Activated CD8-positive, alpha-beta memory T cell treated with anti-CD3 and anti-CD28 coated beads, Interleukin-2, amount 10 ng/mL, durations not matched to agents 7 days and 5 days (primary cell): ENCODE results near the gene AKT1S1. TPM values are rescaled to one million over a fixed set of nuclear protein-coding genes. Genes with fewer than 3 reads are reported as not detected.
"Not testable (repeated sequence)": the region's sequence is repeated elsewhere in the genome, so short reads cannot be mapped to it uniquely, and the experiment has no call there.

ENCODE experiments used
- ATAC-seq: fragments of 150-1000 bp; cut with Tn5 transposase; one replicate; pipeline ENCODE4 v1.10.0; 2021; ENCODE audit warnings: moderate library complexity
- CTCF ChIA-PET: fragments of 350-600 bp; sonication (Branson Sonifier 250); formaldehyde crosslinking; loops from one replicate; lab custom pipeline; 2021; ENCODE audit warnings: antibody characterized with exemption; lab: Charles Lee
- DNase-seq: peaks from one replicate; pipeline ENCODE4 v3.0.0-alpha.2; 2020
- H3K27ac Mint-ChIP-seq: one replicate; pipeline ENCODE4 v1.8.0; 2021; ENCODE audit warnings: mild to moderate bottlenecking, mixed read lengths
- H3K27me3 Mint-ChIP-seq: one replicate; pipeline ENCODE4 v1.8.0; 2021; ENCODE audit warnings: mixed read lengths
- H3K36me3 Mint-ChIP-seq: one replicate; pipeline ENCODE4 v1.8.0; 2021; ENCODE audit warnings: mild to moderate bottlenecking, mixed read lengths
- H3K4me1 Mint-ChIP-seq: one replicate; pipeline ENCODE4 v1.8.0; 2021; ENCODE audit warnings: mixed read lengths
- H3K4me3 Mint-ChIP-seq: one replicate; pipeline ENCODE4 v1.8.0; 2021; ENCODE audit warnings: mild to moderate bottlenecking, moderate library complexity, mixed read lengths
- H3K9me3 Mint-ChIP-seq: one replicate; pipeline ENCODE4 v1.8.0; 2022; ENCODE audit warnings: low read depth, mixed read lengths
- total RNA-seq, 2 experiments: library from RNA; stranded (reverse); gene quantifications; one replicate each; pipeline ENCODE4 v1.2.3, GENCODE V29; 2021

Gene AKT1S1
- total RNA-seq, 2 experiments from 2014 or later: 13.4 to 21.2 TPM

- CTCF ChIA-PET: no interaction called here
Measured at GRCh38 chr19:49835562-49835961, 41.6 kb downstream of the AKT1S1 start.

GRCh38 chr19:49833599-49833998 lies 43.6 kb downstream of the AKT1S1 start:
- ATAC-seq: no peak
- Mint-ChIP-seq H3K27ac (no peak overlapping the region), H3K4me3 (no peak overlapping the region), H3K9me3 (no peaks in the 10 kb centered on the region), H3K27me3 (no peaks in the 10 kb centered on the region), H3K36me3 (peaks cover 32% of the 10 kb centered on the region), H3K4me1 (peaks cover 24% of the 10 kb centered on the region)
- CTCF ChIA-PET: interaction anchor here (0.9 kb wide), 1 partner anchor 28 kb away, joined by 3 read pairs; no protein-coding TSS in a partner anchor
- no peak for DNase-seq

More at GRCh38 chr19:49835562-49835961, 41.6 kb downstream of the AKT1S1 start:
- Mint-ChIP-seq H3K27ac (no peak overlapping the region), H3K27me3 (no peaks in the 10 kb centered on the region), H3K4me1 (peaks cover 20% of the 10 kb centered on the region), H3K9me3 (no peaks in the 10 kb centered on the region), H3K36me3 (peaks cover 42% of the 10 kb centered on the region), H3K4me3 (no peak overlapping the region)
- ATAC-seq: peak; percentile 9
- DNase-seq: no peak

GRCh38 chr19:49832556-49832955 lies 44.6 kb downstream of the AKT1S1 start:
- peaks cover 24% of the 10 kb centered on the region for H3K4me1 Mint-ChIP-seq
- H3K36me3 Mint-ChIP-seq: peaks cover 27% of the 10 kb centered on the region
- CTCF ChIA-PET: interaction anchor here (0.8 to 0.9 kb wide), 2 partner anchors 27 to 114 kb away, joined by 3 read pairs; no protein-coding TSS in a partner anchor
- ATAC-seq (no peak), DNase-seq (no peak)
- no peaks in the 10 kb centered on the region for H3K9me3 Mint-ChIP-seq
- H3K27me3 Mint-ChIP-seq: no peaks in the 10 kb centered on the region
- H3K27ac Mint-ChIP-seq: peak overlapping the region; percentile 9
- no peak overlapping the region for H3K4me3 Mint-ChIP-seq

- Mint-ChIP-seq H3K36me3 (peaks cover 21% of the 10 kb centered on the region), H3K27me3 (no peaks in the 10 kb centered on the region), H3K27ac (no peak overlapping the region), H3K9me3 (no peaks in the 10 kb centered on the region), H3K4me1 (peaks cover 24% of the 10 kb centered on the region), H3K4me3 (no peak overlapping the region)
- DNase-seq (no peak), ATAC-seq (no peak)
- CTCF ChIA-PET: no interaction called here
Measured at GRCh38 chr19:49831592-49831991, 45.6 kb downstream of the AKT1S1 start.

GRCh38 chr19:49830766-49831165 lies 46.4 kb downstream of the AKT1S1 start:
- DNase-seq (no peak), ATAC-seq (no peak)
- Mint-ChIP-seq H3K36me3 (peaks cover 21% of the 10 kb centered on the region), H3K27me3 (no peaks in the 10 kb centered on the region), H3K9me3 (no peaks in the 10 kb centered on the region), H3K27ac (no peak overlapping the region), H3K4me3 (no peak overlapping the region), H3K4me1 (peaks cover 24% of the 10 kb centered on the region)
- CTCF ChIA-PET: no interaction called here

GRCh38 chr19:49829721-49830120 lies 47.4 kb downstream of the AKT1S1 start:
- Mint-ChIP-seq H3K27me3 (no peaks in the 10 kb centered on the region), H3K27ac (no peak overlapping the region), H3K4me1 (peaks cover 24% of the 10 kb centered on the region), H3K9me3 (no peaks in the 10 kb centered on the region), H3K4me3 (no peak overlapping the region), H3K36me3 (peaks cover 16% of the 10 kb centered on the region)
- ATAC-seq (no peak), DNase-seq (no peak)
- CTCF ChIA-PET: no interaction called here

- DNase-seq: no peak
- no peak overlapping the region for H3K27ac Mint-ChIP-seq
- ATAC-seq: no peak
- CTCF ChIA-PET: no interaction called here
- peaks cover 15% of the 10 kb centered on the region for H3K36me3 Mint-ChIP-seq
- H3K4me3 Mint-ChIP-seq: no peak overlapping the region
- peaks cover 24% of the 10 kb centered on the region for H3K4me1 Mint-ChIP-seq
- H3K9me3 Mint-ChIP-seq: no peaks in the 10 kb centered on the region
- H3K27me3 Mint-ChIP-seq: no peaks in the 10 kb centered on the region
Measured at GRCh38 chr19:49829200-49829599, 48.0 kb downstream of the AKT1S1 start.

- H3K4me1 Mint-ChIP-seq: peaks cover 14% of the 10 kb centered on the region
- H3K27ac Mint-ChIP-seq: no peak overlapping the region
- H3K27me3 Mint-ChIP-seq: no peaks in the 10 kb centered on the region
- DNase-seq (no peak), ATAC-seq (no peak)
- CTCF ChIA-PET: no interaction called here
- H3K9me3 Mint-ChIP-seq: no peaks in the 10 kb centered on the region
- peaks cover 12% of the 10 kb centered on the region for H3K36me3 Mint-ChIP-seq
- no peak overlapping the region for H3K4me3 Mint-ChIP-seq
Measured at GRCh38 chr19:49827034-49827433, 50.1 kb downstream of the AKT1S1 start.

- CTCF ChIA-PET: no interaction called here
Measured at GRCh38 chr19:49824662-49825061, 52.5 kb downstream of the AKT1S1 start.

GRCh38 chr19:49823472-49823871 lies 53.7 kb downstream of the AKT1S1 start:
- Mint-ChIP-seq H3K27ac (no peak overlapping the region), H3K36me3 (peaks cover 8% of the 10 kb centered on the region), H3K9me3 (no peaks in the 10 kb centered on the region), H3K4me1 (peaks cover 14% of the 10 kb centered on the region), H3K27me3 (no peaks in the 10 kb centered on the region), H3K4me3 (no peak overlapping the region)
- CTCF ChIA-PET: no interaction called here
- DNase-seq: no peak
- ATAC-seq: no peak

More at GRCh38 chr19:49824662-49825061, 52.5 kb downstream of the AKT1S1 start:
- H3K9me3 Mint-ChIP-seq: no peaks in the 10 kb centered on the region
- H3K27ac Mint-ChIP-seq: no peak overlapping the region
- H3K4me3 Mint-ChIP-seq: no peak overlapping the region
- peaks cover 4% of the 10 kb centered on the region for H3K4me1 Mint-ChIP-seq
- DNase-seq (no peak), ATAC-seq (no peak)
- no peaks in the 10 kb centered on the region for H3K27me3 Mint-ChIP-seq
- H3K36me3 Mint-ChIP-seq: peaks cover 8% of the 10 kb centered on the region

GRCh38 chr19:49820125-49820524 lies 57.0 kb downstream of the AKT1S1 start:
- DNase-seq: no peak
- H3K36me3 Mint-ChIP-seq: peaks cover 10% of the 10 kb centered on the region

GRCh38 chr19:49819452-49820115 lies 57.6 kb downstream of the AKT1S1 start:
- peaks cover 22% of the 10 kb centered on the region for H3K4me1 Mint-ChIP-seq
- CTCF ChIA-PET: interaction anchor here (0.8 to 2.9 kb wide), 2 partner anchors 10 to 28 kb away, joined by 3 to 13 read pairs; no protein-coding TSS in a partner anchor
- H3K4me3 Mint-ChIP-seq: peak overlapping the region; percentile 90
- not testable (repeated sequence) for ATAC-seq, H3K9me3 Mint-ChIP-seq, H3K36me3 Mint-ChIP-seq, H3K27me3 Mint-ChIP-seq, DNase-seq
- H3K27ac Mint-ChIP-seq: peak overlapping the region; percentile 99

More at GRCh38 chr19:49820125-49820524, 57.0 kb downstream of the AKT1S1 start:
- Mint-ChIP-seq H3K27me3 (no peaks in the 10 kb centered on the region), H3K9me3 (no peaks in the 10 kb centered on the region), H3K4me3 (peak overlapping the region; percentile 4), H3K27ac (no peak overlapping the region), H3K4me1 (peaks cover 20% of the 10 kb centered on the region)
- no peak for ATAC-seq
- CTCF ChIA-PET: interaction anchor here (2.9 kb wide), 1 partner anchor 28 kb away, joined by 13 read pairs; no protein-coding TSS in a partner anchor
